ENCODE data around the gene EXOC2.

Gene EXOC2

GRCh38 chr6:474453-475185, 218.3 kb downstream of the EXOC2 start:
- ATAC-seq: peak; percentile 66
- TF ChIP-seq ZC3H10 (CRISPR knock-in tag; IDR thresholded peaks at IDR 0.05) (no peak), CSDC2 (CRISPR knock-in tag; IDR thresholded peaks at IDR 0.05) (no peak), ZNF565 (CRISPR knock-in tag; conservative IDR thresholded peaks at IDR 0.05; ENCODE audit: low read depth) (no peak), GLIS3 (CRISPR knock-in tag; IDR thresholded peaks at IDR 0.05) (no peak), RARB (CRISPR knock-in tag; IDR thresholded peaks at IDR 0.05) (no peak), TOX (CRISPR knock-in tag; IDR thresholded peaks at IDR 0.05; ENCODE audit: borderline replicate concordance) (no peak), ZFP30 (CRISPR knock-in tag; IDR thresholded peaks at IDR 0.05) (no peak), PATZ1 (CRISPR knock-in tag; IDR thresholded peaks at IDR 0.05; ENCODE audit: borderline replicate concordance) (no peak), TCF4 (CRISPR knock-in tag; IDR thresholded peaks at IDR 0.05; ENCODE audit: borderline replicate concordance) (no peak), BACH2 (CRISPR knock-in tag; IDR thresholded peaks at IDR 0.05; ENCODE audit: borderline replicate concordance) (no peak), ARNTL (CRISPR knock-in tag; IDR thresholded peaks at IDR 0.05; ENCODE audit: borderline replicate concordance, low read depth) (no peak), ZNF8 (CRISPR knock-in tag; IDR thresholded peaks at IDR 0.05) (no peak), ESRRG (CRISPR knock-in tag; IDR thresholded peaks at IDR 0.05) (no peak), PPARA (CRISPR knock-in tag; IDR thresholded peaks at IDR 0.05; ENCODE audit: borderline replicate concordance) (no peak), ISL1 (CRISPR knock-in tag; IDR thresholded peaks at IDR 0.05) (no peak), OSR1 (CRISPR knock-in tag; IDR thresholded peaks at IDR 0.05) (no peak)
- TF ChIP-seq, protein P1, sequence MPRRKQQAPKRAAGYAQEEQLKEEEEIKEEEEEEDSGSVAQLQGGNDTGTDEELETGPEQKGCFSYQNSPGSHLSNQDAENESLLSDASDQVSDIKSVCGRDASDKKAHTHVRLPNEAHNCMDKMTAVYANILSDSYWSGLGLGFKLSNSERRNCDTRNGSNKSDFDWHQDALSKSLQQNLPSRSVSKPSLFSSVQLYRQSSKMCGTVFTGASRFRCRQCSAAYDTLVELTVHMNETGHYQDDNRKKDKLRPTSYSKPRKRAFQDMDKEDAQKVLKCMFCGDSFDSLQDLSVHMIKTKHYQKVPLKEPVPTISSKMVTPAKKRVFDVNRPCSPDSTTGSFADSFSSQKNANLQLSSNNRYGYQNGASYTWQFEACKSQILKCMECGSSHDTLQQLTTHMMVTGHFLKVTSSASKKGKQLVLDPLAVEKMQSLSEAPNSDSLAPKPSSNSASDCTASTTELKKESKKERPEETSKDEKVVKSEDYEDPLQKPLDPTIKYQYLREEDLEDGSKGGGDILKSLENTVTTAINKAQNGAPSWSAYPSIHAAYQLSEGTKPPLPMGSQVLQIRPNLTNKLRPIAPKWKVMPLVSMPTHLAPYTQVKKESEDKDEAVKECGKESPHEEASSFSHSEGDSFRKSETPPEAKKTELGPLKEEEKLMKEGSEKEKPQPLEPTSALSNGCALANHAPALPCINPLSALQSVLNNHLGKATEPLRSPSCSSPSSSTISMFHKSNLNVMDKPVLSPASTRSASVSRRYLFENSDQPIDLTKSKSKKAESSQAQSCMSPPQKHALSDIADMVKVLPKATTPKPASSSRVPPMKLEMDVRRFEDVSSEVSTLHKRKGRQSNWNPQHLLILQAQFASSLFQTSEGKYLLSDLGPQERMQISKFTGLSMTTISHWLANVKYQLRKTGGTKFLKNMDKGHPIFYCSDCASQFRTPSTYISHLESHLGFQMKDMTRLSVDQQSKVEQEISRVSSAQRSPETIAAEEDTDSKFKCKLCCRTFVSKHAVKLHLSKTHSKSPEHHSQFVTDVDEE (CRISPR knock-in tag; IDR thresholded peaks at IDR 0.05): no peak
- TF ChIP-seq, protein P2, sequence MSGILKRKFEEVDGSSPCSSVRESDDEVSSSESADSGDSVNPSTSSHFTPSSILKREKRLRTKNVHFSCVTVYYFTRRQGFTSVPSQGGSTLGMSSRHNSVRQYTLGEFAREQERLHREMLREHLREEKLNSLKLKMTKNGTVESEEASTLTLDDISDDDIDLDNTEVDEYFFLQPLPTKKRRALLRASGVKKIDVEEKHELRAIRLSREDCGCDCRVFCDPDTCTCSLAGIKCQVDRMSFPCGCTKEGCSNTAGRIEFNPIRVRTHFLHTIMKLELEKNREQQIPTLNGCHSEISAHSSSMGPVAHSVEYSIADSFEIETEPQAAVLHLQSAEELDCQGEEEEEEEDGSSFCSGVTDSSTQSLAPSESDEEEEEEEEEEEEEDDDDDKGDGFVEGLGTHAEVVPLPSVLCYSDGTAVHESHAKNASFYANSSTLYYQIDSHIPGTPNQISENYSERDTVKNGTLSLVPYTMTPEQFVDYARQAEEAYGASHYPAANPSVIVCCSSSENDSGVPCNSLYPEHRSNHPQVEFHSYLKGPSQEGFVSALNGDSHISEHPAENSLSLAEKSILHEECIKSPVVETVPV (CRISPR knock-in tag; IDR thresholded peaks at IDR 0.05): no peak
- TF ChIP-seq, protein P3, sequence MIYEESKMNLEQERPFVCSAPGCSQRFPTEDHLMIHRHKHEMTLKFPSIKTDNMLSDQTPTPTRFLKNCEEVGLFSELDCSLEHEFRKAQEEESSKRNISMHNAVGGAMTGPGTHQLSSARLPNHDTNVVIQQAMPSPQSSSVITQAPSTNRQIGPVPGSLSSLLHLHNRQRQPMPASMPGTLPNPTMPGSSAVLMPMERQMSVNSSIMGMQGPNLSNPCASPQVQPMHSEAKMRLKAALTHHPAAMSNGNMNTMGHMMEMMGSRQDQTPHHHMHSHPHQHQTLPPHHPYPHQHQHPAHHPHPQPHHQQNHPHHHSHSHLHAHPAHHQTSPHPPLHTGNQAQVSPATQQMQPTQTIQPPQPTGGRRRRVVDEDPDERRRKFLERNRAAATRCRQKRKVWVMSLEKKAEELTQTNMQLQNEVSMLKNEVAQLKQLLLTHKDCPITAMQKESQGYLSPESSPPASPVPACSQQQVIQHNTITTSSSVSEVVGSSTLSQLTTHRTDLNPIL (CRISPR knock-in tag; IDR thresholded peaks at IDR 0.05; ENCODE audit: low read depth): no peak

- TF ChIP-seq TCF4 (CRISPR knock-in tag; IDR thresholded peaks at IDR 0.05; ENCODE audit: borderline replicate concordance): no peak
- TF ChIP-seq ZNF70 (CRISPR knock-in tag; IDR thresholded peaks at IDR 0.05): no peak
- TF ChIP-seq CSDC2 (CRISPR knock-in tag; IDR thresholded peaks at IDR 0.05): no peak
- TF ChIP-seq ZNF8 (CRISPR knock-in tag; IDR thresholded peaks at IDR 0.05): no peak
- TF ChIP-seq ESRRG (CRISPR knock-in tag; IDR thresholded peaks at IDR 0.05): no peak
- no peak for TF ChIP-seq ZNF565 (CRISPR knock-in tag; conservative IDR thresholded peaks at IDR 0.05; ENCODE audit: low read depth)
- no peak for TF ChIP-seq ISL1 (CRISPR knock-in tag; IDR thresholded peaks at IDR 0.05)
- TF ChIP-seq ZC3H10 (CRISPR knock-in tag; IDR thresholded peaks at IDR 0.05): no peak
- TF ChIP-seq POU6F1 (CRISPR knock-in tag; IDR thresholded peaks at IDR 0.05; ENCODE audit: borderline replicate concordance, low read depth): no peak
- TF ChIP-seq, protein P2 (CRISPR knock-in tag; IDR thresholded peaks at IDR 0.05): no peak
- TF ChIP-seq ZFP3 (CRISPR knock-in tag; IDR thresholded peaks at IDR 0.05): no peak
- TF ChIP-seq, protein P3 (CRISPR knock-in tag; IDR thresholded peaks at IDR 0.05; ENCODE audit: low read depth): no peak
- no peak for TF ChIP-seq TOX (CRISPR knock-in tag; IDR thresholded peaks at IDR 0.05; ENCODE audit: borderline replicate concordance)
- no peak for TF ChIP-seq SNAI2 (CRISPR knock-in tag; IDR thresholded peaks at IDR 0.05)
- TF ChIP-seq OSR1 (CRISPR knock-in tag; IDR thresholded peaks at IDR 0.05): no peak
- TF ChIP-seq ZFP30 (CRISPR knock-in tag; IDR thresholded peaks at IDR 0.05): no peak
- ATAC-seq: peak; percentile 44
Measured at GRCh38 chr6:473768-474452, 219.0 kb downstream of the EXOC2 start.

Data from SK-N-SH treated with all-trans-retinoic acid at 6 μM for 48 hours (cell line).